Fibroblast of pulmonary artery (primary cell): ENCODE results near the gene OR10H2.

Source experiments
- DNase-seq: peaks from one replicate; pipeline ENCODE4 v3.0.0-alpha.2; 2010; ENCODE audit warnings: low read depth
- H3K4me3 ChIP-seq: replicated peaks from 2 replicates; pipeline ENCODE4 v1.5.1; 2011; ENCODE audit warnings: low read depth, mild to moderate bottlenecking, control low read depth, low read length, moderate library complexity
- TF ChIP-seq, protein P1 (sequence below): IDR thresholded peaks from 2 replicates; pipeline ENCODE4 v1.5.1; 2011; ENCODE audit warnings: mild to moderate bottlenecking, control low read depth, low read length, inconsistent platforms; ENCODE audit errors: missing control alignments

The OR10H2 gene

DNA sequence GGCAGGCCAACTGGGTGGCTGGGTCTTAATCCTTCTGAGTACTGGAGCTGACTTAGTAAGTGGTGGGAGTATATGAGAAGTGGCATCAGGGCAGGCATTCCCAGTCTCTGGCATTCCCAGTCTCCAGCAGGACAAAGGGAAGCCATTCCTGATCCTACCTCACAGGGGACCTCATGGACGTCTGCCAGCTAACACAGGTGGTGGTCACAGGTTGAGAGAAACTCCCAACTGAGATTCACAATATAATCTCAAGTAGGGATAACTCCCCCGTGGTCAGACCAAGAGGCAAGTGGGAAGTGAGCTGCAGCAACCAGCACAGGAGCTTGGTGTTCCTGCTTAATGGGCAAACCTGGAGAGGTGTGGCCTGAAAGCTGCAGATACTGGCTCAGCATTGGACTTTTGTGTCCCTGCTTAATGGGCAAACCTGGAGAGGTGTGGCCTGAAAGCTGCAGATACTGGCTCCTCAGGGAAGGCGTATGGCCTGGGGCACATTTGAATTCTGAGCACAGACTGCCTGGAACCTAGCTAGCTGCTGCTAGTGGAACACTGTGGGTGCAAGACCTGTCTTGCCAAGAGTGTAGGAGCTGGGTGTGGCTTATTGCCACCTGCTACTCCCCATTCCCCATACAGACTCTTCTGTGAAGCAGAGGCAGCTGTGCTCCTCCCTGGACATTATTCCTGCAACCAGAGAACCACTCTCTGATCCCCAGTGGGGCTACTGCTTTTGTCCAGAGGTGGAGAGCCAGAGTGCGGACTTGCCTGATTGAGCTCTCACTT is 25.9 kb upstream of the OR10H2 start:
- TF ChIP-seq, protein P1, sequence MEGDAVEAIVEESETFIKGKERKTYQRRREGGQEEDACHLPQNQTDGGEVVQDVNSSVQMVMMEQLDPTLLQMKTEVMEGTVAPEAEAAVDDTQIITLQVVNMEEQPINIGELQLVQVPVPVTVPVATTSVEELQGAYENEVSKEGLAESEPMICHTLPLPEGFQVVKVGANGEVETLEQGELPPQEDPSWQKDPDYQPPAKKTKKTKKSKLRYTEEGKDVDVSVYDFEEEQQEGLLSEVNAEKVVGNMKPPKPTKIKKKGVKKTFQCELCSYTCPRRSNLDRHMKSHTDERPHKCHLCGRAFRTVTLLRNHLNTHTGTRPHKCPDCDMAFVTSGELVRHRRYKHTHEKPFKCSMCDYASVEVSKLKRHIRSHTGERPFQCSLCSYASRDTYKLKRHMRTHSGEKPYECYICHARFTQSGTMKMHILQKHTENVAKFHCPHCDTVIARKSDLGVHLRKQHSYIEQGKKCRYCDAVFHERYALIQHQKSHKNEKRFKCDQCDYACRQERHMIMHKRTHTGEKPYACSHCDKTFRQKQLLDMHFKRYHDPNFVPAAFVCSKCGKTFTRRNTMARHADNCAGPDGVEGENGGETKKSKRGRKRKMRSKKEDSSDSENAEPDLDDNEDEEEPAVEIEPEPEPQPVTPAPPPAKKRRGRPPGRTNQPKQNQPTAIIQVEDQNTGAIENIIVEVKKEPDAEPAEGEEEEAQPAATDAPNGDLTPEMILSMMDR = no peak
- no peak overlapping the region for H3K4me3 ChIP-seq
- no peak for DNase-seq

DNA sequence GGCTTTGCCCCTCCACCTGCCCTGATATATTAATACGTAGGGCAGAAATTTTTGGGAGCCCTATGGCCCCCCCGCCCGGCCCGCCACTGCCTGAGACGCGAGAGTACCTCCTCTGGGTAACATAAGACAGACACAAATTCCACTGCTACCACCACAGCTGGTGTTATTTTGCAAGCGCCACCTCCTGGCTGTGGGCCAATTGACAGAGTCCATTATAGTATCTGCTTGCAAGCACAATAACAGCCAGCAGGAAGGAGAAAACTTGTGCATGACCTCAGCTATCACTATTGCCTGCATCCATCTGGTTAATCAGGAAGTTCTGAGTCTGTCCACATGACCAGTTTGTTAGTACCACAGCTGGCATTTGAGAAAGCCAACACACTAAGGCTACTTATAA is 25.3 kb upstream of the OR10H2 start:
- no peak overlapping the region for H3K4me3 ChIP-seq
- peak; percentile 26 for DNase-seq
- TF ChIP-seq, protein P1 = no peak

DNA sequence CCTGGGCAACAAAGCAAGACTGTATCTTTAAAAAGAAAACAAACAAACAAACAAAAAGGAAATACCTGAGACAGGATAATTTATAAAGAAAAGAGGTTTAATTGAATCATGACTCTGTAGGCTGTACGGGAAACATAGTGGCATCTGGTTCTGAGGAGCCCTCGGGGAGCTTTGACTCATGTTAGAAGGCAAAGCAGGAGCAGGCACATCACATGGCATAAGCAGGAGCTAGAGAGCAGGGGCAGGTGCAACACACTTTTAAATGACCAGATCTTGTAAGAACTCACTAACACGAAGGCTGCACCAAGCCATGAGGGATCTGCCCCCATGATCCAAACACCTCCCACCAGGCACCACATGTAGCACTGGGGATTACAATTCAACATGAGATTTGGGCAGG is 13.2 kb upstream of the OR10H2 start:
- TF ChIP-seq, protein P1 = no peak
- no peak overlapping the region for H3K4me3 ChIP-seq
- no peak for DNase-seq

DNA sequence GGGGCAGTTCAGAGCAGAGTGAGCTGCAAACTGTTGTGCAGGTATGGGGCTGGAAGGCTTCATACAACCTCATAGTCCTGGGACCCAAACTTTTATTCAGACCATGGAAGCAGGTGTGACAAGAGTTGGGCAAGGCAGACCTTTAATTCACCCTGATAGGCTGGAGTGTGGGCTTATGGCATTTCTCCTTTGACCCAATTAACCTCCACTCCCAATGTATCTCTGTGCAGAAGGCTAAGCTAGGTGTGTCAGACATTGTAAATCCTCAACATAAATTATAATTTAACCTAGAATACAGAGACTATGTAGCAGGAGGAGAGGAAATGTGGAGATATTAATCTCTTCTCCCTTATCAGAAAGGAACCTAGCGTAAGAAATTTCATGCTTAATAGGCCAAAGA is 12.2 kb upstream of the OR10H2 start:
- TF ChIP-seq, protein P1 = no peak
- DNase-seq = no peak
- no peak overlapping the region for H3K4me3 ChIP-seq

DNA sequence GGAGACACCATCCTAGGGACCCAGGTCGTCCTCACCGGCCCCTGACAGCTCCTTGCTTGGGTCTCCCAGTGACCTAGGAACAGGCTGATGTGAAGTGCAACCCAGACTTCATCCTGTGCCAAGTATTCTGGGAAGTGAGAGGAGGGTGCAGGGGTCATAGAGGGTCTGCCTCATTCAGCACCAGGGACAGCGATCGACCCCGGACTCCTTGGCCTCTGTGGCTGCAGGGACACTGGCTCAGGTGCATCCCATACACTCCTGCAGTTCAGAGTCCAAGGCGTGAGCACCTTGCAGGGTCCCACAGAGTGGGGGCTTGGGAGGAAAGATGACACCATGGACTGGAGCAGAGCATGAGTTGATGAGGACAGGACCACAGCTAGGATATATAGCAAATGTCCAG is 10.0 kb upstream of the OR10H2 start:
- no peak overlapping the region for H3K4me3 ChIP-seq
- TF ChIP-seq, protein P1 = no peak
- no peak for DNase-seq

DNA sequence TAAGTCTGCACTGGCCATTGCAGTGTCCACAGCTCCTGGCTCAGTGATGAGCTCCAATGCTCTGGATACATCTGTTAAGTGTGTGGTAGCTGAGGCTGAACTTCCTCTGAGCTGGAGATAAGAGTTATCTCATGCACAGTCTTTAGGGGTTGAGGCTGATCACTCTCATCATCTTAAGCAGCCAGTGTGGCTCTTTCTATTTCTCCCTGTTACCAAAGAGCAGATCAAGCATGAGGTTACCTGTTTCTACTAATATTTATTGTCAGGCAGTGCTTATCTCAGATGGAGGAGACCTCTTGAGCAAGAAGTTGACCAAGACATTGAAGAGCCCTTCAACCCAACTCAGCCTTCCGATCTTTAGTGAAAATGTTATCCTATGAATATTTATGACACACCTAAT is 6.6 kb upstream of the OR10H2 start:
- no peak overlapping the region for H3K4me3 ChIP-seq
- TF ChIP-seq, protein P1 = no peak
- DNase-seq = no peak

DNA sequence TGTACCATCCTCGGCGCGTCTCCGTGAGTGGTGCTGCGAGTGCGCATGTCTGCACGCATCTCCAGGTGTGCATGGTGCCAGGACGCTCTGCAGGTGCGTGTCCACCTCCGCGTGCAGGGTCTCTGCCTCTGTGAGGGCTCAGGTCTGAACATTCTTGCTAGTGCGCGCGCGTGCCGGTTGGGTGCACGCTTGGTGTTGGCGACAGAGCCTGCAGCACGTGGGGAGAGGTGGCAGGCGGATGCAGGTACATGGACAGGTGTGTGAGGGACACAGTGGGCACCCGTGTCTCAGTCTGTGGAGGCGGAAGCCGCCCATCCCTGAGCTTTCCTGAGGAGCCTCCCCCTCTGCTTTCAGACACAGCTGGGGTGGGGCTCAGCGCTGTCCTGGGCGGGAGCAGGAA is 4.9 kb upstream of the OR10H2 start:
- no peak overlapping the region for H3K4me3 ChIP-seq
- TF ChIP-seq, protein P1 = no peak
- no peak for DNase-seq
